Upper lobe of left lung (tissue), 6 donors: ENCODE measurements around the gene CBFA2T3. TPM values are rescaled to one million over a fixed set of nuclear protein-coding genes. Genes with fewer than 3 reads are reported as not detected.

Experiments
- ATAC-seq, 2 donors: fragments of 200-7000 bp; cut with Tn5 transposase; one replicate each; pipeline ENCODE4 v1.9.1; 2022; ENCODE audit warnings: mild to moderate bottlenecking in 2 of 2, moderate library complexity in 2 of 2; ENCODE audit not compliant: low FRiP score in 2 of 2
- DNase-seq, 2 donors: peaks; one replicate each; pipeline ENCODE4 v3.0.0-alpha.2; 2019 to 2020
- H3K27ac ChIP-seq, 4 donors: fragments of 200-600 bp; sonication (generic); one replicate each; pipeline ENCODE4 v1.5.1; 2016 to 2019
- H3K27me3 ChIP-seq, 4 donors: fragments of 200-600 bp; sonication (generic); one replicate each; pipeline ENCODE4 v1.5.1; 2017 to 2019
- H3K36me3 ChIP-seq, 4 donors: fragments of 200-600 bp; sonication (generic); one replicate each; pipeline ENCODE4 v1.5.1; 2016 to 2019
- H3K4me1 ChIP-seq, 4 donors: fragments of 200-600 bp; sonication (generic); one replicate each; pipeline ENCODE4 v1.5.1; 2018 to 2019
- H3K4me3 ChIP-seq, 4 donors: fragments of 200-600 bp; sonication (generic); one replicate each; pipeline ENCODE4 v1.5.1; 2017 to 2019; ENCODE audit warnings: mild to moderate bottlenecking in 2 of 4, moderate library complexity in 1 of 4
- H3K9me3 ChIP-seq, 4 donors: fragments of 200-600 bp; sonication (generic); one replicate each; pipeline ENCODE4 v1.5.1; 2018 to 2019
- EP300 ChIP-seq, 4 donors: sonication (generic); formaldehyde crosslinking; IDR thresholded peaks; one replicate each; pipeline ENCODE4 v1.5.1; 2017; ENCODE audit warnings: antibody characterized with exemption in 4 of 4, control low read depth in 2 of 4
- POLR2A ChIP-seq, 4 donors: fragments of 450-650 bp; IDR thresholded peaks; one replicate each; pipeline ENCODE4 v1.5.1; 2016 to 2017; ENCODE audit warnings: antibody characterized with exemption in 4 of 4, mild to moderate bottlenecking in 2 of 4
- POLR2AphosphoS5 ChIP-seq, 2 donors: sonication (generic); formaldehyde crosslinking; IDR thresholded peaks; one replicate each; pipeline ENCODE4 v1.5.1; 2017; ENCODE audit warnings: antibody characterized with exemption in 2 of 2
- WGBS, 2 donors: methylation state at CpG; one replicate each; pipeline ENCODE4 v1.1.5; 2017 to 2018; 5-methylcytosine and 5-hydroxymethylcytosine counted together
- total RNA-seq, 6 donors: library from RNA; depleted of rRNA in 4 of 6; stranded (reverse); fragments of >200 nt in 4 of 6; gene quantifications; one replicate each; pipeline versions ENCODE4 v1.1.0 to v1.2.1, GENCODE V29; 2016 to 2021
- TF ChIP-seq, protein P1 (sequence below), 6 experiments: fragments of 450-650 bp in 4 of 6; fragments of 200-600 bp in 2 of 6; sonication (generic) in 2 of 6; IDR thresholded peaks; one replicate each; pipeline ENCODE4 v1.5.1; 2016 to 2019; ENCODE audit warnings: antibody characterized with exemption in 6 of 6
- donor health status: DM: no; HTN: no; CAD: no; lungs with moderate emphysema.
- donor health status: DM: no; HTN: yes; CAD: no; lungs with severe emphysema.

CBFA2T3 gene
- total RNA-seq, 6 donors from 2014 or later = 2.7 to 33.5 (median 15.2) TPM

DNA sequence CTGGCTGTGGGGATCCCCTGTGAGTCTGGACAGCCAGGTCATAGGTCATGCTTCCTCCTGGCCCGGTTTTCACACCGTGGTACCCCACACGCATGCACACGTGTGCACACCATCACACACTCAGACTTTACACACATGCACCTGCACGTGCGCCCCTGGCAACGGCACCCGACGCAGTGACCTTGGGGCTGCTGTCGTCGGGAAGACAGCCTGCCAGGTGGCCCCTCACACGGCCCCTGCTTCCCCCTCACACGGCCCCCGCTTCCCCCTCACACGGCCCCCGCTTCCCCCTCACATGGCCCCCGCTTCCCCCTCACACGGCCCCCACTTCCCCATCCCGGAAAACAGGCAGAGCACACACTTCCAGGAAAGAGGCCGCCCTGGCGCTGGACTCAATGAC is 45.1 kb downstream of the CBFA2T3 start:
- no peak for ATAC-seq
- 81 to 84% methylated on average over 14 to 21 of the region's 21 CpGs for WGBS, 2 donors

DNA sequence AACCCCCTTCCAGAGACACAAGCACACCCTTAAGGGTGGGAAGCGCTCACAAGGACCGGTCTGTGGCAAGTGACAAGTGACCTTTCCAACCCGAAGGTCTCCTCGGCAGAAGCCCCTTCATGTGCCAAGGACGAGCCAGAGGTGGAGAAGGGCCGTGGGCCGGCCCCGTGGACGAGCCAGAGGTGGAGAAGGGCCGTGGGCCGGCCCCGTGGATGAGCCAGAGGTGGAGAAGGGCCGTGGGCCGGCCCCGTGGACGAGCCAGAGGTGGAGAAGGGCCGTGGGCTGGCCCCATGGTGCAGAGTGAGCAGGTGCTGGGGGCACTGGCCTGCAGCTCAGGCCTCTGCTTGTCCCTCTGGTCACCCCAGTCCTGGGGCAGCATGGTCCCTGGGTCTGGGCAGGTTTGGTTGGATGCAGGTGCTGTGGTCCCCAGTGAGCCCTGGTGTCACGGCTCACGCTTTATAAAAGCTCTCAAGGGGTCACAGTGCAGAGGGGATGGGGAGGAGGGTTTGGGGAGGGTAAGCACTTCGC is 45.6 kb downstream of the CBFA2T3 start:
- DNase-seq (peak in 1 of 2 donors; percentile 49), ATAC-seq (no peak)
- H3K9me3 ChIP-seq = no peaks in the 10 kb centered on the region
- peaks cover 8 to 11% (median 9%) of the 10 kb centered on the region in 4 donors for H3K4me1 ChIP-seq
- no peaks in the 10 kb centered on the region for H3K27me3 ChIP-seq
- H3K27ac ChIP-seq = no peak overlapping the region
- WGBS, 2 donors = 87 to 88% methylated on average over 18 to 20 of the region's 20 CpGs
- no peaks in the 10 kb centered on the region for H3K36me3 ChIP-seq
- no peak overlapping the region for H3K4me3 ChIP-seq
- TF ChIP-seq POLR2A (IDR thresholded peaks at IDR 0.05) (no peak), POLR2AphosphoS5 (IDR thresholded peaks at IDR 0.05) (no peak), EP300 (IDR thresholded peaks at IDR 0.05) (no peak)
- TF ChIP-seq, protein P1, sequence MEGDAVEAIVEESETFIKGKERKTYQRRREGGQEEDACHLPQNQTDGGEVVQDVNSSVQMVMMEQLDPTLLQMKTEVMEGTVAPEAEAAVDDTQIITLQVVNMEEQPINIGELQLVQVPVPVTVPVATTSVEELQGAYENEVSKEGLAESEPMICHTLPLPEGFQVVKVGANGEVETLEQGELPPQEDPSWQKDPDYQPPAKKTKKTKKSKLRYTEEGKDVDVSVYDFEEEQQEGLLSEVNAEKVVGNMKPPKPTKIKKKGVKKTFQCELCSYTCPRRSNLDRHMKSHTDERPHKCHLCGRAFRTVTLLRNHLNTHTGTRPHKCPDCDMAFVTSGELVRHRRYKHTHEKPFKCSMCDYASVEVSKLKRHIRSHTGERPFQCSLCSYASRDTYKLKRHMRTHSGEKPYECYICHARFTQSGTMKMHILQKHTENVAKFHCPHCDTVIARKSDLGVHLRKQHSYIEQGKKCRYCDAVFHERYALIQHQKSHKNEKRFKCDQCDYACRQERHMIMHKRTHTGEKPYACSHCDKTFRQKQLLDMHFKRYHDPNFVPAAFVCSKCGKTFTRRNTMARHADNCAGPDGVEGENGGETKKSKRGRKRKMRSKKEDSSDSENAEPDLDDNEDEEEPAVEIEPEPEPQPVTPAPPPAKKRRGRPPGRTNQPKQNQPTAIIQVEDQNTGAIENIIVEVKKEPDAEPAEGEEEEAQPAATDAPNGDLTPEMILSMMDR (IDR thresholded peaks at IDR 0.05) = no peak

More for the DNA sequence above, 45.1 kb downstream of the CBFA2T3 start:
- Histone ChIP-seq H3K9me3 (no peaks in the 10 kb centered on the region), H3K36me3 (no peaks in the 10 kb centered on the region), H3K4me3 (no peak overlapping the region), H3K27ac (no peak overlapping the region), H3K4me1 (peaks cover 12 to 16% (median 14%) of the 10 kb centered on the region in 4 donors), H3K27me3 (no peaks in the 10 kb centered on the region)
- no peak for TF ChIP-seq POLR2AphosphoS5 (IDR thresholded peaks at IDR 0.05)
- DNase-seq = peak in 1 of 2 donors; percentile 54

GRCh38 chr16:88930716-88931115 is 46.3 kb downstream of the CBFA2T3 start:
- TF ChIP-seq, protein P1 (IDR thresholded peaks at IDR 0.05) = no peak
- TF ChIP-seq EP300 (IDR thresholded peaks at IDR 0.05) (no peak), POLR2AphosphoS5 (IDR thresholded peaks at IDR 0.05) (no peak), POLR2A (IDR thresholded peaks at IDR 0.05) (no peak)
- DNase-seq = peak in 1 of 2 donors; percentile 48
- H3K4me3 ChIP-seq = no peak overlapping the region
- no peak for ATAC-seq
- H3K36me3 ChIP-seq = no peaks in the 10 kb centered on the region
- no peaks in the 10 kb centered on the region for H3K9me3 ChIP-seq
- peaks cover 1 to 5% (median 3%) of the 10 kb centered on the region in 4 donors for H3K4me1 ChIP-seq
- H3K27me3 ChIP-seq = no peaks in the 10 kb centered on the region
- no peak overlapping the region for H3K27ac ChIP-seq
- 70 to 84% methylated on average over 11 to 12 of the region's 12 CpGs for whole genome bisulfite sequencing, 2 donors

GRCh38 chr16:88929091-88929445 is 47.9 kb downstream of the CBFA2T3 start:
- H3K9me3 ChIP-seq = no peaks in the 10 kb centered on the region
- TF ChIP-seq EP300 (IDR thresholded peaks at IDR 0.05) = no peak
- no peak for TF ChIP-seq POLR2AphosphoS5 (IDR thresholded peaks at IDR 0.05)
- TF ChIP-seq, protein P1 (IDR thresholded peaks at IDR 0.05) = no peak
- no peak for TF ChIP-seq POLR2A (IDR thresholded peaks at IDR 0.05)
- H3K4me3 ChIP-seq = no peak overlapping the region
- no peaks in the 10 kb centered on the region for H3K27me3 ChIP-seq
- 43 to 76% methylated on average over 5 to 14 of the region's 14 CpGs for WGBS, 2 donors
- peaks cover 7 to 16% (median 12%) of the 10 kb centered on the region in 4 donors for H3K4me1 ChIP-seq
- ATAC-seq = no peak
- no peaks in the 10 kb centered on the region for H3K36me3 ChIP-seq
- DNase-seq = peak in 1 of 2 donors; percentile 51
- H3K27ac ChIP-seq = no peak overlapping the region

- no peaks in the 10 kb centered on the region for H3K27me3 ChIP-seq
- H3K9me3 ChIP-seq = no peaks in the 10 kb centered on the region
- no peak for ATAC-seq
- no peaks in the 10 kb centered on the region for H3K36me3 ChIP-seq
- no peak overlapping the region for H3K27ac ChIP-seq
- peaks cover 7 to 20% (median 15%) of the 10 kb centered on the region in 4 donors for H3K4me1 ChIP-seq
- 60 to 69% methylated on average over 22 to 31 of the region's 31 CpGs for WGBS, 2 donors
- TF ChIP-seq, protein P1 (IDR thresholded peaks at IDR 0.05) = no peak
- peak in 1 of 2 donors; percentile 68 for DNase-seq
- H3K4me3 ChIP-seq = no peak overlapping the region
Observed at GRCh38 chr16:88928405-88929090, 48.5 kb downstream of the CBFA2T3 start.
